SK-N-SH (cell line): ENCODE results near the gene CASP4.

Source experiments
- CTCF ChIP-seq: fragments of 200-600 bp; sonication (generic); IDR thresholded peaks from 2 replicates; pipeline ENCODE4 v1.6.1; 2017; ENCODE audit warnings: antibody characterized with exemption, mild to moderate bottlenecking, moderate library complexity
- EP300 ChIP-seq, 2 experiments: IDR thresholded peaks; 2 replicates each; pipeline versions ENCODE4 v1.4.0 to v1.6.1; 2012; ENCODE audit warnings: borderline replicate concordance in 1 of 2, low read depth in 1 of 2, low read length in 1 of 2
- RCOR1 ChIP-seq: fragments of 150-350 bp; IDR thresholded peaks from 2 replicates; pipeline ENCODE4 v1.6.1; 2017; ENCODE audit warnings: antibody characterized with exemption, low read length
- REST ChIP-seq: IDR thresholded peaks from 2 replicates; pipeline ENCODE4 v1.6.1; 2012; ENCODE audit warnings: mild to moderate bottlenecking, low read depth, low read length, moderate library complexity
- RFX5 ChIP-seq: IDR thresholded peaks from 2 replicates; pipeline ENCODE4 v1.6.1; 2012; ENCODE audit warnings: mild to moderate bottlenecking, improper control_type of control experiment, low read length
- TAF1 ChIP-seq: IDR thresholded peaks from 2 replicates; pipeline ENCODE4 v1.6.1; 2012; ENCODE audit warnings: low read depth, mild to moderate bottlenecking, low read length, moderate library complexity, borderline replicate concordance
- TCF12 ChIP-seq: IDR thresholded peaks from 2 replicates; pipeline ENCODE4 v1.4.0; 2012
- TF ChIP-seq, protein P1 (sequence below): IDR thresholded peaks from 2 replicates; pipeline ENCODE4 v1.4.0; 2012; ENCODE audit warnings: low read depth

GRCh38 chr11:105000167-105000566, 31.8 kb upstream of the CASP4 start:
- TF ChIP-seq REST (no peak), CTCF (peak; percentile 12; the same call in 1 of the 2 replicates), RFX5 (no peak), RCOR1 (no peak), TCF12 (no peak), EP300 (IDR thresholded peaks at IDR 0.05; ENCODE audit: borderline replicate concordance in 1 of 2, low read depth in 1 of 2, low read length in 1 of 2) (no peak), TAF1 (no peak)
- TF ChIP-seq, protein P1, sequence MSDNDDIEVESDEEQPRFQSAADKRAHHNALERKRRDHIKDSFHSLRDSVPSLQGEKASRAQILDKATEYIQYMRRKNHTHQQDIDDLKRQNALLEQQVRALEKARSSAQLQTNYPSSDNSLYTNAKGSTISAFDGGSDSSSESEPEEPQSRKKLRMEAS: no peak
